Activated naive CD8-positive, alpha-beta T cell treated with anti-CD3 and anti-CD28 coated beads, Interleukin-2, amount 50 U/mL, for 16 hours (primary cell): Measurements from ENCODE around the gene TMEM86A.

Experiments
- DNase-seq: peaks from one replicate; pipeline ENCODE4 v3.0.0-alpha.2; 2020; ENCODE audit warnings: low read depth, low spot score

TMEM86A gene

GRCh38 chr11:18723991-18724390 is 25.4 kb downstream of the TMEM86A start:
- no peak for DNase-seq

GRCh38 chr11:18726040-18726439 is 27.5 kb downstream of the TMEM86A start, which contains the start of gene IGSF22:
IGSF22 (minus strand) TSS chr11:18726188; CDS start chr11:18724236, 1,952 bp downstream.
- DNase-seq, result no peak

GRCh38 chr11:18727479-18728236 is 29.1 kb downstream of the TMEM86A start:
- DNase-seq, result peak; percentile 40

GRCh38 chr11:18728658-18729057 is 30.1 kb downstream of the TMEM86A start:
- DNase-seq, result no peak

GRCh38 chr11:18729426-18729825 is 30.8 kb downstream of the TMEM86A start:
- no peak for DNase-seq

- no peak for DNase-seq
Observed at GRCh38 chr11:18730020-18730419, 31.4 kb downstream of the TMEM86A start.

GRCh38 chr11:18731441-18731840 is 32.9 kb downstream of the TMEM86A start:
- DNase-seq, result no peak

GRCh38 chr11:18731949-18732821 is 33.6 kb downstream of the TMEM86A start:
- DNase-seq, result peak; percentile 43

- no peak for DNase-seq
Observed at GRCh38 chr11:18733202-18733601, 34.6 kb downstream of the TMEM86A start.

- DNase-seq, result no peak
Observed at GRCh38 chr11:18736590-18737148, 38.1 kb downstream of the TMEM86A start.

GRCh38 chr11:18737642-18738041 is 39.1 kb downstream of the TMEM86A start:
- no peak for DNase-seq

- no peak for DNase-seq
Observed at GRCh38 chr11:18739685-18740084, 41.1 kb downstream of the TMEM86A start.

GRCh38 chr11:18741783-18742182 is 43.2 kb downstream of the TMEM86A start:
- no peak for DNase-seq

- no peak for DNase-seq
Observed at GRCh38 chr11:18743365-18743764, 44.8 kb downstream of the TMEM86A start.

GRCh38 chr11:18743900-18744514 is 45.4 kb downstream of the TMEM86A start:
- DNase-seq, result no peak

GRCh38 chr11:18745251-18745650 is 46.7 kb downstream of the TMEM86A start:
- no peak for DNase-seq

GRCh38 chr11:18748766-18749365 is 50.3 kb downstream of the TMEM86A start:
- no peak for DNase-seq

- no peak for DNase-seq
Observed at GRCh38 chr11:18749681-18750319, 51.2 kb downstream of the TMEM86A start.

GRCh38 chr11:18750944-18751343 is 52.4 kb downstream of the TMEM86A start:
- DNase-seq, result no peak

- no peak for DNase-seq
Observed at GRCh38 chr11:18752502-18752901, 53.9 kb downstream of the TMEM86A start.

GRCh38 chr11:18754308-18754707 is 55.7 kb downstream of the TMEM86A start:
- DNase-seq, result no peak
